NB4 (cell line): Measurements from ENCODE around the gene AUTS2.

ENCODE experiments used
- CTCF ChIP-seq: IDR thresholded peaks from one replicate; pipeline ENCODE4 v1.5.1; 2012; ENCODE audit warnings: low read depth, low read length
- MAX ChIP-seq: IDR thresholded peaks from 2 replicates; pipeline ENCODE4 v1.6.1; 2011; ENCODE audit warnings: low read depth, low read length

- TF ChIP-seq CTCF, result no peak
- no peak for TF ChIP-seq MAX
These were observed 1167.8 kb downstream of the AUTS2 start for GRCh38 chr7:70766109-70766508.
